Measurements from ENCODE around the gene TMEM247. TPM values are rescaled to one million over a fixed set of nuclear protein-coding genes. Genes with fewer than 3 reads are reported as not detected.

The TMEM247 gene
- total RNA-seq (2021): not detected in 2 replicates
- Bru-seq, nascent RNA: not detected
- BruChase-seq, experiment 1, labeled RNA remaining after a 2-hour chase: not detected
- BruChase-seq, experiment 2, labeled RNA remaining after a 6-hour chase: not detected
- long read RNA-seq: 0 reads

- Histone ChIP-seq H3K27me3 (ENCODE audit: insufficient read depth, low read depth) (no peaks in the 10 kb centered on the region), H3K79me2 (ENCODE audit: low read depth) (no peaks in the 10 kb centered on the region), H3K36me3 (ENCODE audit: low read depth) (no peaks in the 10 kb centered on the region), H4K20me1 (ENCODE audit: insufficient read depth) (no peaks in the 10 kb centered on the region), H3K4me1 (replicated peaks; ENCODE audit: insufficient read depth) (peaks cover 23% of the 10 kb centered on the region), H3K4me3 (no peak within 1 kb of the TSS), H3F3A (ENCODE audit: insufficient read depth, low read depth) (peaks cover 12% of the 10 kb centered on the region), H3K9me2 (ENCODE audit: insufficient read depth) (no peaks in the 10 kb centered on the region), H3K4me2 (no peak within 1 kb of the TSS), H3K9me3 (ENCODE audit: insufficient read depth, low read depth) (no peaks in the 10 kb centered on the region), H3K27ac (no peak within 1 kb of the TSS), H2AFZ (no peak within 1 kb of the TSS)
- DNase-seq: no peak
- intact Hi-C loops (cut with micrococcal nuclease; ENCODE audit: unreplicated experiment): no loop called here
- ChIA-PET CTCF (no interaction called here), POLR2A (ENCODE audit: unreplicated experiment) (no interaction called here)
- TF ChIP-seq, protein P1, sequence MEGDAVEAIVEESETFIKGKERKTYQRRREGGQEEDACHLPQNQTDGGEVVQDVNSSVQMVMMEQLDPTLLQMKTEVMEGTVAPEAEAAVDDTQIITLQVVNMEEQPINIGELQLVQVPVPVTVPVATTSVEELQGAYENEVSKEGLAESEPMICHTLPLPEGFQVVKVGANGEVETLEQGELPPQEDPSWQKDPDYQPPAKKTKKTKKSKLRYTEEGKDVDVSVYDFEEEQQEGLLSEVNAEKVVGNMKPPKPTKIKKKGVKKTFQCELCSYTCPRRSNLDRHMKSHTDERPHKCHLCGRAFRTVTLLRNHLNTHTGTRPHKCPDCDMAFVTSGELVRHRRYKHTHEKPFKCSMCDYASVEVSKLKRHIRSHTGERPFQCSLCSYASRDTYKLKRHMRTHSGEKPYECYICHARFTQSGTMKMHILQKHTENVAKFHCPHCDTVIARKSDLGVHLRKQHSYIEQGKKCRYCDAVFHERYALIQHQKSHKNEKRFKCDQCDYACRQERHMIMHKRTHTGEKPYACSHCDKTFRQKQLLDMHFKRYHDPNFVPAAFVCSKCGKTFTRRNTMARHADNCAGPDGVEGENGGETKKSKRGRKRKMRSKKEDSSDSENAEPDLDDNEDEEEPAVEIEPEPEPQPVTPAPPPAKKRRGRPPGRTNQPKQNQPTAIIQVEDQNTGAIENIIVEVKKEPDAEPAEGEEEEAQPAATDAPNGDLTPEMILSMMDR (conservative IDR thresholded peaks at IDR 0.05): no peak
- no peak for TF ChIP-seq EZH2 (IDR thresholded peaks at IDR 0.05; ENCODE audit: low read depth)
- no TSS peak for BruUV-seq (replicated peaks)
Observed at GRCh38 chr2:46479265-46479664, at the start of gene TMEM247. Gene TMEM247 (plus strand): TSS chr2:46479565.

DNA sequence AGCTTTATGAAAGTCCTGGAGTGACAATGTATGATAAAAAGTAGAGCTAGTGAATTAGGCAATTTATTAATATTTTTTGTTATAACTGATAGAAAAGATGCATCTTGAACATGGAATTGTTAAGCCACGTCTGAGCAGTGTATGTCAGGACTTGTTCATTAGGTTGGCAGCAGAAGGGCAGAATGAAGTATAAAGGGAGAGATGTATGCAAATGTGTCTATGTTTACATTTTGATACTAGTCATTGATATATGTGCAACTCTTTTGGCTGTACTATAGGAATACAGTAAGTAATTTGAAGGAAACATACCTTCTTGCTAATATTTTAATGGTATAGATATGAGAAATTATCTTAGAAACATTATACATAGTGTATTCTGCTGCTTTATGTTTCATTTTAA lies 49.0 kb upstream of the TMEM247 start:
- Histone ChIP-seq H3K79me2 (ENCODE audit: low read depth) (no peaks in the 10 kb centered on the region), H3K27ac (no peak overlapping the region), H4K20me1 (ENCODE audit: insufficient read depth) (no peaks in the 10 kb centered on the region), H2AFZ (no peak overlapping the region), H3K27me3 (ENCODE audit: insufficient read depth, low read depth) (no peaks in the 10 kb centered on the region), H3K36me3 (ENCODE audit: low read depth) (no peaks in the 10 kb centered on the region), H3K9me3 (ENCODE audit: insufficient read depth, low read depth) (no peaks in the 10 kb centered on the region), H3K9me2 (ENCODE audit: insufficient read depth) (no peaks in the 10 kb centered on the region), H3K4me2 (no peak overlapping the region), H3F3A (ENCODE audit: insufficient read depth, low read depth) (no peaks in the 10 kb centered on the region; the same call in 1 of the 2 replicates), H3K4me1 (replicated peaks; ENCODE audit: insufficient read depth) (0 out of 2 replicates have a peak, but pooled peaks cover 11% of the 10 kb centered on the region), H3K4me3 (no peak overlapping the region)
- ChIA-PET POLR2A (ENCODE audit: unreplicated experiment) (no interaction called here), CTCF (interaction anchor here (0.6 to 0.7 kb wide), 3 partner anchors 16 to 90 kb away, joined by 3 to 4 read pairs (median 3); no protein-coding TSS in a partner anchor)
- intact Hi-C loops (cut with micrococcal nuclease; ENCODE audit: unreplicated experiment): no loop called here
- TF ChIP-seq EZH2 (IDR thresholded peaks at IDR 0.05; ENCODE audit: low read depth): no peak
- TF ChIP-seq, protein P1 (conservative IDR thresholded peaks at IDR 0.05): no peak
- no TSS peak for BruUV-seq (replicated peaks)
- no peak for DNase-seq

GRCh38 chr2:46430992-46431391 lies 48.4 kb upstream of the TMEM247 start:
- H3K36me3 ChIP-seq (ENCODE audit: low read depth): no peaks in the 10 kb centered on the region
- H3K79me2 ChIP-seq (ENCODE audit: low read depth): no peaks in the 10 kb centered on the region
- no peak overlapping the region for H3K4me2 ChIP-seq
- no peak overlapping the region for H2AFZ ChIP-seq
- TF ChIP-seq, protein P1 (conservative IDR thresholded peaks at IDR 0.05): no peak
- TF ChIP-seq EZH2 (IDR thresholded peaks at IDR 0.05; ENCODE audit: low read depth): no peak
- BruUV-seq (replicated peaks): no TSS peak
- H3K27ac ChIP-seq: no peak overlapping the region
- intact Hi-C loops (cut with micrococcal nuclease; ENCODE audit: unreplicated experiment): no loop called here
- H3K4me3 ChIP-seq: no peak overlapping the region
- 0 out of 2 replicates have a peak, but pooled peaks cover 11% of the 10 kb centered on the region for H3K4me1 ChIP-seq (replicated peaks; ENCODE audit: insufficient read depth)
- ChIA-PET CTCF (interaction anchor here (0.7 kb wide), 1 partner anchor 17 kb away, joined by 3 read pairs; no protein-coding TSS in a partner anchor), POLR2A (ENCODE audit: unreplicated experiment) (no interaction called here)
- no peaks in the 10 kb centered on the region; the same call in 1 of the 2 replicates for H3F3A ChIP-seq (ENCODE audit: insufficient read depth, low read depth)
- H4K20me1 ChIP-seq (ENCODE audit: insufficient read depth): no peaks in the 10 kb centered on the region
- DNase-seq: no peak
- no peaks in the 10 kb centered on the region for H3K9me2 ChIP-seq (ENCODE audit: insufficient read depth)
- H3K27me3 ChIP-seq (ENCODE audit: insufficient read depth, low read depth): no peaks in the 10 kb centered on the region
- no peaks in the 10 kb centered on the region for H3K9me3 ChIP-seq (ENCODE audit: insufficient read depth, low read depth)

Measured in PC-9 (cell line).